Islet precursor cell (in vitro differentiated cells): ENCODE data around the gene EPHB3.

Source experiments
- DNase-seq: peaks from one replicate; pipeline ENCODE4 v3.0.0-alpha.2; 2018

The EPHB3 gene

GRCh38 chr3:184581331-184581855 is 19.8 kb downstream of the EPHB3 start:
- DNase-seq = no peak

- DNase-seq = peak; percentile 86
Observed at GRCh38 chr3:184582646-184583577, 21.3 kb downstream of the EPHB3 start.

- DNase-seq = peak; percentile 83
Observed at GRCh38 chr3:184583578-184584451, 22.2 kb downstream of the EPHB3 start.

GRCh38 chr3:184584464-184584891 is 22.9 kb downstream of the EPHB3 start:
- peak; percentile 84 for DNase-seq

GRCh38 chr3:184585545-184585944 is 24.0 kb downstream of the EPHB3 start:
- DNase-seq = no peak

GRCh38 chr3:184586851-184587250 is 25.3 kb downstream of the EPHB3 start:
- no peak for DNase-seq

- no peak for DNase-seq
Observed at GRCh38 chr3:184588776-184589175, 27.2 kb downstream of the EPHB3 start.

GRCh38 chr3:184590795-184591194 is 29.2 kb downstream of the EPHB3 start:
- no peak for DNase-seq

- DNase-seq = no peak
Observed at GRCh38 chr3:184591789-184592188, 30.2 kb downstream of the EPHB3 start.

GRCh38 chr3:184592371-184593219 is 31.0 kb downstream of the EPHB3 start:
- peak; percentile 95 for DNase-seq

- DNase-seq = peak; percentile 86
Observed at GRCh38 chr3:184593220-184593927, 31.8 kb downstream of the EPHB3 start.

- DNase-seq = no peak
Observed at GRCh38 chr3:184593928-184594303, 32.3 kb downstream of the EPHB3 start.

GRCh38 chr3:184594371-184595001 is 32.9 kb downstream of the EPHB3 start:
- DNase-seq = no peak

GRCh38 chr3:184595726-184596125 is 34.1 kb downstream of the EPHB3 start:
- no peak for DNase-seq

GRCh38 chr3:184596233-184596632 is 34.6 kb downstream of the EPHB3 start:
- no peak for DNase-seq

- peak; percentile 45 for DNase-seq
Observed at GRCh38 chr3:184596886-184597575, 35.4 kb downstream of the EPHB3 start.

- peak; percentile 37 for DNase-seq
Observed at GRCh38 chr3:184597829-184598573, 36.4 kb downstream of the EPHB3 start.

- peak; percentile 72 for DNase-seq
Observed at GRCh38 chr3:184598574-184598927, 37.0 kb downstream of the EPHB3 start.

GRCh38 chr3:184599143-184599542 is 37.6 kb downstream of the EPHB3 start:
- peak; percentile 84 for DNase-seq
